Esophagus muscularis mucosa (tissue), 3 donors: Measurements from ENCODE around the gene SH3GL3.

ENCODE experiments used
- POLR2A ChIP-seq: fragments of 450-650 bp; IDR thresholded peaks from one replicate; pipeline ENCODE4 v1.6.1; 2017; ENCODE audit warnings: antibody characterized with exemption, moderate library complexity, mild to moderate bottlenecking, low read depth
- POLR2AphosphoS5 ChIP-seq, 2 donors: sonication (generic); formaldehyde crosslinking; IDR thresholded peaks; one replicate each; pipeline ENCODE4 v1.6.1; 2017; ENCODE audit warnings: antibody characterized with exemption in 2 of 2
- TF ChIP-seq, protein P1 (sequence below), 3 experiments: fragments of 200-600 bp in 2 of 3; fragments of 450-650 bp in 1 of 3; sonication (generic) in 2 of 3; IDR thresholded peaks; one replicate each; pipeline ENCODE4 v1.5.1; 2017 to 2019; ENCODE audit warnings: antibody characterized with exemption in 3 of 3, mild to moderate bottlenecking in 2 of 3, moderate library complexity in 1 of 3

DNA sequence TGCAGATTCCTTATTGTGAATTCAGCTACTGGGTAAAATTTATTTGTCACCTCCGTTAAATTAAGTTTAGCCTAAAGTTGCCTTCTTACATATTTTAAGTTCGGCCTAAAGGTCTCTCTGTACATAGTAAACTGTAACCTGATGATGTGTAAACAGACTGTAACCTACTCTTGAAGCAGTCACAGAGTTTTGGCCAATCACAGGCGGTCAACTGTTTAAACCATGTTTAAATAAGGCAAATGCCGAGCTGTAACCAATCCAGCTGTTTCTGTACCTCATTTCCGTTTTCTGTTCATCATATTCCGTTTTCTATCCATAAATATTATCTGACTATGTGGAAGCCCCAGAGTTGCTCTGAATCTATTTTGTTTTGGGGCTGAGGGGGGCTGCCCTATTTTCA is 204.4 kb downstream of the SH3GL3 start:
- TF ChIP-seq, protein P1, sequence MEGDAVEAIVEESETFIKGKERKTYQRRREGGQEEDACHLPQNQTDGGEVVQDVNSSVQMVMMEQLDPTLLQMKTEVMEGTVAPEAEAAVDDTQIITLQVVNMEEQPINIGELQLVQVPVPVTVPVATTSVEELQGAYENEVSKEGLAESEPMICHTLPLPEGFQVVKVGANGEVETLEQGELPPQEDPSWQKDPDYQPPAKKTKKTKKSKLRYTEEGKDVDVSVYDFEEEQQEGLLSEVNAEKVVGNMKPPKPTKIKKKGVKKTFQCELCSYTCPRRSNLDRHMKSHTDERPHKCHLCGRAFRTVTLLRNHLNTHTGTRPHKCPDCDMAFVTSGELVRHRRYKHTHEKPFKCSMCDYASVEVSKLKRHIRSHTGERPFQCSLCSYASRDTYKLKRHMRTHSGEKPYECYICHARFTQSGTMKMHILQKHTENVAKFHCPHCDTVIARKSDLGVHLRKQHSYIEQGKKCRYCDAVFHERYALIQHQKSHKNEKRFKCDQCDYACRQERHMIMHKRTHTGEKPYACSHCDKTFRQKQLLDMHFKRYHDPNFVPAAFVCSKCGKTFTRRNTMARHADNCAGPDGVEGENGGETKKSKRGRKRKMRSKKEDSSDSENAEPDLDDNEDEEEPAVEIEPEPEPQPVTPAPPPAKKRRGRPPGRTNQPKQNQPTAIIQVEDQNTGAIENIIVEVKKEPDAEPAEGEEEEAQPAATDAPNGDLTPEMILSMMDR (IDR thresholded peaks at IDR 0.05): no peak
- TF ChIP-seq POLR2AphosphoS5 (IDR thresholded peaks at IDR 0.05): no peak
- TF ChIP-seq POLR2A: no peak
